ENCODE data around the gene ZNF324.

ZNF324 gene

GRCh38 chr19:58475714-58476497, 9.0 kb downstream of the ZNF324 start, which contains the start of gene ZNF446:
Gene ZNF446 (plus strand): TSS chr19:58476352. CDS start chr19:58477219, 867 bp downstream.
- TF ChIP-seq CTCF (conservative IDR thresholded peaks at IDR 0.05) (no peak), ZFX (IDR thresholded peaks at IDR 0.05) (peak; percentile 88; the same call in 1 of the 2 replicates)
- H3K27ac ChIP-seq: peak within 1 kb of the TSS; percentile 89

- TF ChIP-seq ZFX (IDR thresholded peaks at IDR 0.05) (peak; percentile 57; the same call in 1 of the 2 replicates), CTCF (conservative IDR thresholded peaks at IDR 0.05) (no peak)
Observed at GRCh38 chr19:58476498-58477015, 9.7 kb downstream of the ZNF324 start.

GRCh38 chr19:58477130-58477529, 10.2 kb downstream of the ZNF324 start:
- peak overlapping the region; percentile 89 for H3K27ac ChIP-seq
- TF ChIP-seq CTCF (conservative IDR thresholded peaks at IDR 0.05) (no peak), ZFX (IDR thresholded peaks at IDR 0.05) (no peak)

More at GRCh38 chr19:58476498-58477015, 9.7 kb downstream of the ZNF324 start:
- peak overlapping the region; percentile 89 for H3K27ac ChIP-seq

GRCh38 chr19:58477871-58478270, 11.0 kb downstream of the ZNF324 start:
- H3K27ac ChIP-seq: no peak overlapping the region; the same call in 1 of the 2 replicates
- TF ChIP-seq ZFX (IDR thresholded peaks at IDR 0.05): no peak
- TF ChIP-seq CTCF (conservative IDR thresholded peaks at IDR 0.05): no peak

- no peak overlapping the region; the same call in 1 of the 2 replicates for H3K27ac ChIP-seq
- TF ChIP-seq CTCF (conservative IDR thresholded peaks at IDR 0.05) (no peak), ZFX (IDR thresholded peaks at IDR 0.05) (no peak)
Observed at GRCh38 chr19:58479303-58479702, 12.4 kb downstream of the ZNF324 start.

- H3K27ac ChIP-seq: no peak overlapping the region
- TF ChIP-seq ZFX (IDR thresholded peaks at IDR 0.05) (no peak), CTCF (conservative IDR thresholded peaks at IDR 0.05) (no peak)
Observed at GRCh38 chr19:58479736-58480480, 13.0 kb downstream of the ZNF324 start.

GRCh38 chr19:58480481-58480830, 13.6 kb downstream of the ZNF324 start:
- H3K27ac ChIP-seq: no peak overlapping the region
- TF ChIP-seq ZFX (IDR thresholded peaks at IDR 0.05) (no peak), CTCF (conservative IDR thresholded peaks at IDR 0.05) (no peak)
